ENCODE measurements around the gene LRRC1. TPM values are rescaled to one million over a fixed set of nuclear protein-coding genes. Genes with fewer than 3 reads are reported as not detected.

The LRRC1 gene
- total and polyA plus RNA-seq, 4 donors = 0.36 to 6.4 (median 0.94) TPM

GRCh38 chr6:53756396-53756795 is 38.4 kb upstream of the LRRC1 start:
- Histone ChIP-seq H3K4me3 (ENCODE audit: low read depth in 1 of 3, low read length in 3 of 3) (no peak overlapping the region), H3K9me3 (ENCODE audit: control insufficient read depth in 4 of 4, low read length in 3 of 4) (no peaks in the 10 kb centered on the region), H3K9ac (ENCODE audit: low read depth in 1 of 2, low read length in 2 of 2) (no peak overlapping the region), H3K36me3 (ENCODE audit: control insufficient read depth in 4 of 4, insufficient read depth in 3 of 4, low read depth in 1 of 4, low read length in 3 of 4) (no peaks in the 10 kb centered on the region), H3K4me1 (ENCODE audit: control insufficient read depth in 4 of 4, insufficient read depth in 4 of 4, low read length in 3 of 4) (no peaks in the 10 kb centered on the region), H3K27me3 (ENCODE audit: control insufficient read depth in 4 of 4, insufficient read depth in 4 of 4, low read length in 3 of 4) (no peaks in the 10 kb centered on the region), H3K27ac (ENCODE audit: low read depth in 1 of 2, low read length in 2 of 2) (no peak overlapping the region)
- TF ChIP-seq EGR1 (IDR thresholded peaks at IDR 0.05; ENCODE audit: low read depth in 2 of 2) = no peak
- no peak for TF ChIP-seq YY1 (IDR thresholded peaks at IDR 0.05)
- TF ChIP-seq HNF4G (IDR thresholded peaks at IDR 0.05) = no peak
- TF ChIP-seq HNF4A (conservative IDR thresholded peaks at IDR 0.05) = no peak
- no peak for TF ChIP-seq ATF3 (IDR thresholded peaks at IDR 0.05)
- no peak for TF ChIP-seq SP1 (IDR thresholded peaks at IDR 0.05)
- TF ChIP-seq CTCF (IDR thresholded peaks at IDR 0.05; ENCODE audit: low read depth, low read length, missing input control) = no peak
- no peak for TF ChIP-seq TAF1 (conservative IDR thresholded peaks at IDR 0.05)
- 95% methylated on average over 3 of the region's 3 CpGs for WGBS
- DNase-seq (ENCODE audit: low spot score) = no peak

GRCh38 chr6:53758496-53758895 is 36.3 kb upstream of the LRRC1 start:
- Histone ChIP-seq H3K4me3 (ENCODE audit: low read depth in 1 of 3, low read length in 3 of 3) (no peak overlapping the region), H3K9me3 (ENCODE audit: control insufficient read depth in 4 of 4, low read length in 3 of 4) (no peaks in the 10 kb centered on the region), H3K4me1 (ENCODE audit: control insufficient read depth in 4 of 4, insufficient read depth in 4 of 4, low read length in 3 of 4) (no peaks in the 10 kb centered on the region), H3K27me3 (ENCODE audit: control insufficient read depth in 4 of 4, insufficient read depth in 4 of 4, low read length in 3 of 4) (no peaks in the 10 kb centered on the region), H3K9ac (ENCODE audit: low read depth in 1 of 2, low read length in 2 of 2) (no peak overlapping the region), H3K36me3 (ENCODE audit: control insufficient read depth in 4 of 4, insufficient read depth in 3 of 4, low read depth in 1 of 4, low read length in 3 of 4) (no peaks in the 10 kb centered on the region), H3K27ac (ENCODE audit: low read depth in 1 of 2, low read length in 2 of 2) (no peak overlapping the region)
- TF ChIP-seq EGR1 (IDR thresholded peaks at IDR 0.05; ENCODE audit: low read depth in 2 of 2) = no peak
- TF ChIP-seq GABPA (IDR thresholded peaks at IDR 0.05 in 1 of 2, conservative IDR thresholded peaks at IDR 0.05 in 1 of 2) = no peak
- no peak for TF ChIP-seq NR2F2 (IDR thresholded peaks at IDR 0.05)
- 70% methylated on average over 1 of the region's 1 CpG for WGBS
- no peak for DNase-seq (ENCODE audit: low spot score)

- WGBS = 75% methylated on average over 1 of the region's 1 CpG
- no peaks in the 10 kb centered on the region for H3K4me1 ChIP-seq (ENCODE audit: control insufficient read depth in 4 of 4, insufficient read depth in 4 of 4, low read length in 3 of 4)
- H3K27me3 ChIP-seq (ENCODE audit: control insufficient read depth in 4 of 4, insufficient read depth in 4 of 4, low read length in 3 of 4) = no peaks in the 10 kb centered on the region
- H3K36me3 ChIP-seq (ENCODE audit: control insufficient read depth in 4 of 4, insufficient read depth in 3 of 4, low read depth in 1 of 4, low read length in 3 of 4) = no peaks in the 10 kb centered on the region
- no peak for TF ChIP-seq RAD21 (IDR thresholded peaks at IDR 0.05)
- TF ChIP-seq EGR1 (IDR thresholded peaks at IDR 0.05; ENCODE audit: low read depth in 2 of 2) = no peak
- TF ChIP-seq ATF3 (IDR thresholded peaks at IDR 0.05) = no peak
- no peak for TF ChIP-seq RXRA (IDR thresholded peaks at IDR 0.05)
- no peak for TF ChIP-seq FOXA1 (IDR thresholded peaks at IDR 0.05)
- no peak for TF ChIP-seq ZBTB33 (IDR thresholded peaks at IDR 0.05)
- no peak for TF ChIP-seq GABPA (IDR thresholded peaks at IDR 0.05 in 1 of 2, conservative IDR thresholded peaks at IDR 0.05 in 1 of 2)
- TF ChIP-seq TAF1 (conservative IDR thresholded peaks at IDR 0.05) = no peak
- TF ChIP-seq MAX (IDR thresholded peaks at IDR 0.05) = no peak
- DNase-seq (ENCODE audit: low spot score) = no peak
- no peaks in the 10 kb centered on the region for H3K9me3 ChIP-seq (ENCODE audit: control insufficient read depth in 4 of 4, low read length in 3 of 4)
- no peak overlapping the region for H3K27ac ChIP-seq (ENCODE audit: low read depth in 1 of 2, low read length in 2 of 2)
- H3K9ac ChIP-seq (ENCODE audit: low read depth in 1 of 2, low read length in 2 of 2) = no peak overlapping the region
- no peak overlapping the region for H3K4me3 ChIP-seq (ENCODE audit: low read depth in 1 of 3, low read length in 3 of 3)
Measured at GRCh38 chr6:53761036-53761435, 33.8 kb upstream of the LRRC1 start.

All from liver (tissue), 9 donors.